SK-N-MC (cell line): ENCODE measurements around the gene PSEN1.

Source experiments
- EZH2 ChIP-seq: fragments of 200-600 bp; sonication (generic); IDR thresholded peaks from one replicate; pipeline ENCODE4 v1.6.1; 2017; ENCODE audit warnings: antibody characterized with exemption
- FOXP2 ChIP-seq: optimal IDR thresholded peaks from 2 replicates; pipeline ENCODE3; 2011; ENCODE audit warnings: mild to moderate bottlenecking, moderate library complexity; ENCODE audit not compliant: insufficient read depth; ENCODE audit errors: extremely low read length, control extremely low read depth
- POLR2AphosphoS5 ChIP-seq: IDR thresholded peaks from 2 replicates; pipeline ENCODE4 v1.6.1; 2012; ENCODE audit warnings: mild to moderate bottlenecking, low read depth, low read length, borderline replicate concordance

- TF ChIP-seq EZH2 = no peak
- TF ChIP-seq FOXP2 = no peak
- TF ChIP-seq POLR2AphosphoS5 = no peak
Observed at GRCh38 chr14:73142216-73142615, 5.9 kb downstream of the PSEN1 start.
